Activated T-cell treated with anti-CD3 and anti-CD28 coated beads, Interleukin-2, amount 50 U/mL, for 24 hours (primary cell): ENCODE data around the gene SOX18.

Experiments
- DNase-seq: peaks from one replicate; pipeline ENCODE4 v3.0.0-alpha.2; 2020
- H3K27ac Mint-ChIP-seq: 2 replicates; pipeline ENCODE4 v1.8.0; 2020; ENCODE audit warnings: mild to moderate bottlenecking, mixed read lengths
- H3K27me3 Mint-ChIP-seq: 2 replicates; pipeline ENCODE4 v1.8.0; 2020; ENCODE audit warnings: mixed read lengths
- H3K36me3 Mint-ChIP-seq: 2 replicates; pipeline ENCODE4 v1.8.0; 2020; ENCODE audit warnings: low read depth, mixed read lengths
- H3K4me1 Mint-ChIP-seq: 2 replicates; pipeline ENCODE4 v1.8.0; 2020; ENCODE audit warnings: low read depth, mixed read lengths
- H3K4me3 Mint-ChIP-seq: 2 replicates; pipeline ENCODE4 v1.8.0; 2020; ENCODE audit warnings: mild to moderate bottlenecking, moderate library complexity, mixed read lengths
- H3K9me3 Mint-ChIP-seq: 2 replicates; pipeline ENCODE4 v1.8.0; 2020; ENCODE audit warnings: mixed read lengths

The SOX18 gene

GRCh38 chr20:64067005-64067632 is 17.7 kb upstream of the SOX18 start:
- Mint-ChIP-seq H3K36me3 (peaks cover 5% of the 10 kb centered on the region), H3K27me3 (no peaks in the 10 kb centered on the region), H3K4me1 (peaks cover 49% of the 10 kb centered on the region), H3K9me3 (no peaks in the 10 kb centered on the region), H3K4me3 (no peak overlapping the region), H3K27ac (peak overlapping the region; percentile 45)
- DNase-seq, result no peak

- Mint-ChIP-seq H3K4me1 (peaks cover 50% of the 10 kb centered on the region), H3K27ac (peak overlapping the region; percentile 75), H3K4me3 (peak overlapping the region; percentile 21), H3K27me3 (no peaks in the 10 kb centered on the region), H3K9me3 (no peaks in the 10 kb centered on the region), H3K36me3 (no peaks in the 10 kb centered on the region)
- peak; percentile 58 for DNase-seq
Observed at GRCh38 chr20:64065974-64066343, 16.5 kb upstream of the SOX18 start.

- Mint-ChIP-seq H3K27ac (peak overlapping the region; percentile 75), H3K27me3 (no peaks in the 10 kb centered on the region), H3K4me3 (peak overlapping the region; percentile 21), H3K4me1 (peaks cover 50% of the 10 kb centered on the region), H3K9me3 (no peaks in the 10 kb centered on the region), H3K36me3 (no peaks in the 10 kb centered on the region)
- DNase-seq, result no peak
Observed at GRCh38 chr20:64065062-64065973, 15.9 kb upstream of the SOX18 start.

- H3K27me3 Mint-ChIP-seq, result no peaks in the 10 kb centered on the region
- peak overlapping the region; percentile 87 for H3K27ac Mint-ChIP-seq
- H3K4me1 Mint-ChIP-seq, result peaks cover 49% of the 10 kb centered on the region
- no peaks in the 10 kb centered on the region for H3K9me3 Mint-ChIP-seq
- peak overlapping the region; percentile 84 for H3K4me3 Mint-ChIP-seq
- no peak for DNase-seq
- H3K36me3 Mint-ChIP-seq, result no peaks in the 10 kb centered on the region
Observed at GRCh38 chr20:64064145-64064698, 14.8 kb upstream of the SOX18 start.

GRCh38 chr20:64063389-64064144 is 14.1 kb upstream of the SOX18 start:
- Mint-ChIP-seq H3K27me3 (no peaks in the 10 kb centered on the region), H3K36me3 (no peaks in the 10 kb centered on the region), H3K4me1 (peaks cover 51% of the 10 kb centered on the region), H3K9me3 (no peaks in the 10 kb centered on the region), H3K4me3 (peak overlapping the region; percentile 84), H3K27ac (peak overlapping the region; percentile 87)
- DNase-seq, result peak; percentile 62

GRCh38 chr20:64062596-64063388 is 13.4 kb upstream of the SOX18 start, which contains the start of gene TCEA2:
TCEA2 (plus strand) TSS chr20:64063198; CDS start chr20:64063313, 115 bp downstream.
- no peaks in the 10 kb centered on the region for H3K27me3 Mint-ChIP-seq
- H3K4me3 Mint-ChIP-seq, result peak within 1 kb of the TSS; percentile 84
- peak; percentile 96 for DNase-seq
- H3K27ac Mint-ChIP-seq, result peak within 1 kb of the TSS; percentile 87
- H3K36me3 Mint-ChIP-seq, result no peaks in the 10 kb centered on the region
- H3K4me1 Mint-ChIP-seq, result peaks cover 56% of the 10 kb centered on the region
- H3K9me3 Mint-ChIP-seq, result no peaks in the 10 kb centered on the region

GRCh38 chr20:64062276-64062595 is 12.8 kb upstream of the SOX18 start:
- no peak for DNase-seq
- peaks cover 58% of the 10 kb centered on the region for H3K4me1 Mint-ChIP-seq
- H3K4me3 Mint-ChIP-seq, result peak overlapping the region; percentile 84
- no peaks in the 10 kb centered on the region for H3K27me3 Mint-ChIP-seq
- no peaks in the 10 kb centered on the region for H3K9me3 Mint-ChIP-seq
- H3K36me3 Mint-ChIP-seq, result no peaks in the 10 kb centered on the region
- H3K27ac Mint-ChIP-seq, result peak overlapping the region; percentile 6

- Mint-ChIP-seq H3K27ac (peak overlapping the region; percentile 55), H3K4me1 (peaks cover 25% of the 10 kb centered on the region), H3K4me3 (no peak overlapping the region), H3K27me3 (peaks cover 7% of the 10 kb centered on the region), H3K9me3 (no peaks in the 10 kb centered on the region), H3K36me3 (no peaks in the 10 kb centered on the region)
- no peak for DNase-seq
Observed at GRCh38 chr20:64058536-64058935, 9.1 kb upstream of the SOX18 start.

- Mint-ChIP-seq H3K36me3 (no peaks in the 10 kb centered on the region), H3K9me3 (no peaks in the 10 kb centered on the region), H3K27ac (peak overlapping the region; percentile 55), H3K27me3 (peaks cover 14% of the 10 kb centered on the region), H3K4me3 (peak overlapping the region; percentile 47), H3K4me1 (peaks cover 25% of the 10 kb centered on the region)
- peak; percentile 88 for DNase-seq
Observed at GRCh38 chr20:64057628-64058498, 8.4 kb upstream of the SOX18 start.

GRCh38 chr20:64056889-64057627 is 7.6 kb upstream of the SOX18 start:
- Mint-ChIP-seq H3K9me3 (no peaks in the 10 kb centered on the region), H3K36me3 (no peaks in the 10 kb centered on the region), H3K27me3 (peaks cover 18% of the 10 kb centered on the region), H3K27ac (peak overlapping the region; percentile 50), H3K4me1 (peaks cover 20% of the 10 kb centered on the region), H3K4me3 (peak overlapping the region; percentile 47)
- DNase-seq, result no peak

- H3K9me3 Mint-ChIP-seq, result no peaks in the 10 kb centered on the region
- H3K27me3 Mint-ChIP-seq, result peaks cover 23% of the 10 kb centered on the region
- DNase-seq, result no peak
- H3K27ac Mint-ChIP-seq, result no peak overlapping the region
- H3K36me3 Mint-ChIP-seq, result no peaks in the 10 kb centered on the region
- no peak overlapping the region for H3K4me3 Mint-ChIP-seq
- peaks cover 17% of the 10 kb centered on the region for H3K4me1 Mint-ChIP-seq
Observed at GRCh38 chr20:64056639-64056888, 7.1 kb upstream of the SOX18 start.

- H3K4me1 Mint-ChIP-seq, result peaks cover 17% of the 10 kb centered on the region
- DNase-seq, result no peak
Observed at GRCh38 chr20:64055893-64056638, 6.6 kb upstream of the SOX18 start.

More at GRCh38 chr20:64055893-64056638, 6.6 kb upstream of the SOX18 start:
- no peaks in the 10 kb centered on the region for H3K36me3 Mint-ChIP-seq
- H3K9me3 Mint-ChIP-seq, result no peaks in the 10 kb centered on the region
- H3K27me3 Mint-ChIP-seq, result peaks cover 27% of the 10 kb centered on the region
- no peak overlapping the region for H3K4me3 Mint-ChIP-seq
- no peak overlapping the region for H3K27ac Mint-ChIP-seq
